NCI-H82 treated with DMSO at 0.1 percent for 48 hours (cell line): ENCODE measurements around the gene ZCCHC12.

Source experiments
- DNase-seq: peaks from one replicate; lab custom pipeline; 2025; ENCODE audit not compliant: unreplicated experiment; lab: John Stamatoyannopoulos, UW

The ZCCHC12 gene

GRCh38 chrX:118867251-118867650 is 43.6 kb downstream of the ZCCHC12 start:
- no peak for DNase-seq

- no peak for DNase-seq
Observed at GRCh38 chrX:118872102-118872566, 48.5 kb downstream of the ZCCHC12 start.
